DOHH2 (cell line): ENCODE measurements around the gene METTL8.

Experiments
- CTCF ChIP-seq: fragments of 200-600 bp; sonication (generic); IDR thresholded peaks from one replicate; pipeline ENCODE4 v1.5.1; 2014; ENCODE audit warnings: antibody characterized with exemption, mild to moderate bottlenecking, low read depth, low read length; ENCODE audit not compliant: poor library complexity, severe bottlenecking
- EZH2phosphoT487 ChIP-seq: fragments of 200-600 bp; sonication (generic); IDR thresholded peaks from 2 replicates; pipeline ENCODE4 v1.6.1; 2017; ENCODE audit warnings: borderline replicate concordance, mild to moderate bottlenecking, antibody characterized with exemption, low read length, moderate library complexity, mixed read lengths

- TF ChIP-seq CTCF (no peak), EZH2phosphoT487 (no peak)
These were observed 7.7 kb upstream of the METTL8 start for GRCh38 chr2:171441470-171441869.
